ENCODE measurements around the gene RLF.
"Not testable (repeated sequence)": the region's sequence is repeated elsewhere in the genome, so short reads cannot be mapped to it uniquely, and the experiment has no call there.

RLF gene

GRCh38 chr1:40162753-40163441, 1.7 kb downstream of the RLF start:
- no peak for DNase-seq (ENCODE audit: low spot score)

- DNase-seq (ENCODE audit: low spot score): no peak
Measured at GRCh38 chr1:40167317-40167716, 6.1 kb downstream of the RLF start.

GRCh38 chr1:40171036-40171435, 9.8 kb downstream of the RLF start:
- no peak for DNase-seq (ENCODE audit: low spot score)

- DNase-seq (ENCODE audit: low spot score): no peak
Measured at GRCh38 chr1:40174788-40175187, 13.6 kb downstream of the RLF start.

GRCh38 chr1:40176989-40177388, 15.8 kb downstream of the RLF start:
- not testable (repeated sequence) for DNase-seq (ENCODE audit: low spot score)

GRCh38 chr1:40178200-40178599, 17.0 kb downstream of the RLF start:
- no peak for DNase-seq (ENCODE audit: low spot score)

GRCh38 chr1:40179496-40180089, 18.4 kb downstream of the RLF start:
- DNase-seq (ENCODE audit: low spot score): no peak

- no peak for DNase-seq (ENCODE audit: low spot score)
Measured at GRCh38 chr1:40183055-40183710, 22.0 kb downstream of the RLF start.

- no peak for DNase-seq (ENCODE audit: low spot score)
Measured at GRCh38 chr1:40184193-40184592, 23.0 kb downstream of the RLF start.

- no peak for DNase-seq (ENCODE audit: low spot score)
Measured at GRCh38 chr1:40185951-40186864, 25.0 kb downstream of the RLF start.

GRCh38 chr1:40187399-40187798, 26.2 kb downstream of the RLF start:
- no peak for DNase-seq (ENCODE audit: low spot score)

GRCh38 chr1:40194639-40195038, 33.5 kb downstream of the RLF start:
- not testable (repeated sequence) for DNase-seq (ENCODE audit: low spot score)

GRCh38 chr1:40197656-40198055, 36.5 kb downstream of the RLF start:
- no peak for DNase-seq (ENCODE audit: low spot score)

GRCh38 chr1:40199126-40199525, 37.9 kb downstream of the RLF start:
- DNase-seq (ENCODE audit: low spot score): no peak

- no peak for DNase-seq (ENCODE audit: low spot score)
Measured at GRCh38 chr1:40204856-40205255, 43.7 kb downstream of the RLF start.

GRCh38 chr1:40210511-40211204, 49.5 kb downstream of the RLF start:
- DNase-seq (ENCODE audit: low spot score): no peak

- no peak for DNase-seq (ENCODE audit: low spot score)
Measured at GRCh38 chr1:40218333-40218732, 57.1 kb downstream of the RLF start.

GRCh38 chr1:40221471-40221905, 60.3 kb downstream of the RLF start:
- not testable (repeated sequence) for DNase-seq (ENCODE audit: low spot score)

- no peak for DNase-seq (ENCODE audit: low spot score)
Measured at GRCh38 chr1:40221977-40222772, 61.0 kb downstream of the RLF start.

GRCh38 chr1:40224040-40224439, 62.9 kb downstream of the RLF start:
- DNase-seq (ENCODE audit: low spot score): no peak

- no peak for DNase-seq (ENCODE audit: low spot score)
Measured at GRCh38 chr1:40226192-40226591, 65.0 kb downstream of the RLF start.
